A673 (cell line): ENCODE measurements around the gene PPP1R37.

Experiments
- EZH2 ChIP-seq: fragments of 200-600 bp; sonication (generic); IDR thresholded peaks from 2 replicates; pipeline ENCODE4 v1.6.1; 2017; ENCODE audit warnings: borderline replicate concordance, low read depth, mild to moderate bottlenecking, mixed read lengths, antibody characterized with exemption, low read length; ENCODE audit not compliant: poor library complexity, severe bottlenecking
- TF ChIP-seq, protein P1 (sequence below): fragments of 300-800, 200-600 bp; sonication (generic); conservative IDR thresholded peaks from 2 replicates; pipeline ENCODE4 v1.5.1; 2017; ENCODE audit warnings: low read depth, mild to moderate bottlenecking, antibody characterized with exemption, low read length, moderate library complexity, mixed read lengths

- TF ChIP-seq, protein P1, sequence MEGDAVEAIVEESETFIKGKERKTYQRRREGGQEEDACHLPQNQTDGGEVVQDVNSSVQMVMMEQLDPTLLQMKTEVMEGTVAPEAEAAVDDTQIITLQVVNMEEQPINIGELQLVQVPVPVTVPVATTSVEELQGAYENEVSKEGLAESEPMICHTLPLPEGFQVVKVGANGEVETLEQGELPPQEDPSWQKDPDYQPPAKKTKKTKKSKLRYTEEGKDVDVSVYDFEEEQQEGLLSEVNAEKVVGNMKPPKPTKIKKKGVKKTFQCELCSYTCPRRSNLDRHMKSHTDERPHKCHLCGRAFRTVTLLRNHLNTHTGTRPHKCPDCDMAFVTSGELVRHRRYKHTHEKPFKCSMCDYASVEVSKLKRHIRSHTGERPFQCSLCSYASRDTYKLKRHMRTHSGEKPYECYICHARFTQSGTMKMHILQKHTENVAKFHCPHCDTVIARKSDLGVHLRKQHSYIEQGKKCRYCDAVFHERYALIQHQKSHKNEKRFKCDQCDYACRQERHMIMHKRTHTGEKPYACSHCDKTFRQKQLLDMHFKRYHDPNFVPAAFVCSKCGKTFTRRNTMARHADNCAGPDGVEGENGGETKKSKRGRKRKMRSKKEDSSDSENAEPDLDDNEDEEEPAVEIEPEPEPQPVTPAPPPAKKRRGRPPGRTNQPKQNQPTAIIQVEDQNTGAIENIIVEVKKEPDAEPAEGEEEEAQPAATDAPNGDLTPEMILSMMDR = no peak
- TF ChIP-seq EZH2 = no peak
These were observed 45.7 kb upstream of the PPP1R37 start for GRCh38 chr19:45047188-45047797.
